ENCODE measurements around the gene KRT7.

Gene KRT7

GRCh38 chr12:52217223-52217622 lies 15.8 kb upstream of the KRT7 start:
- Histone ChIP-seq H3K4me1 (ENCODE audit: low read length) (no peaks in the 10 kb centered on the region), H3K27me3 (replicated peaks; ENCODE audit: insufficient read depth, low read length) (peaks cover 23% of the 10 kb centered on the region), H3K9me3 (replicated peaks; ENCODE audit: insufficient read depth, low read length) (no peaks in the 10 kb centered on the region), H3K9me2 (replicated peaks; ENCODE audit: insufficient read depth, low read length) (no peaks in the 10 kb centered on the region), H3K9ac (ENCODE audit: low read length) (no peak overlapping the region), H4K20me1 (ENCODE audit: insufficient read depth, low read length) (no peaks in the 10 kb centered on the region), H3K27ac (ENCODE audit: low read length) (no peak overlapping the region), H3K4me3 (ENCODE audit: low read length) (no peak overlapping the region), H3K4me2 (ENCODE audit: low read depth, low read length) (no peak overlapping the region), H3K79me2 (ENCODE audit: low read length) (no peaks in the 10 kb centered on the region), H3F3A (ENCODE audit: insufficient read depth, low read length) (no peaks in the 10 kb centered on the region), H2AFZ (ENCODE audit: low read length) (no peak overlapping the region), H3K36me3 (replicated peaks; ENCODE audit: insufficient read depth, low read length) (no peaks in the 10 kb centered on the region)
- DNase-seq: no peak
- TF ChIP-seq, protein P1, sequence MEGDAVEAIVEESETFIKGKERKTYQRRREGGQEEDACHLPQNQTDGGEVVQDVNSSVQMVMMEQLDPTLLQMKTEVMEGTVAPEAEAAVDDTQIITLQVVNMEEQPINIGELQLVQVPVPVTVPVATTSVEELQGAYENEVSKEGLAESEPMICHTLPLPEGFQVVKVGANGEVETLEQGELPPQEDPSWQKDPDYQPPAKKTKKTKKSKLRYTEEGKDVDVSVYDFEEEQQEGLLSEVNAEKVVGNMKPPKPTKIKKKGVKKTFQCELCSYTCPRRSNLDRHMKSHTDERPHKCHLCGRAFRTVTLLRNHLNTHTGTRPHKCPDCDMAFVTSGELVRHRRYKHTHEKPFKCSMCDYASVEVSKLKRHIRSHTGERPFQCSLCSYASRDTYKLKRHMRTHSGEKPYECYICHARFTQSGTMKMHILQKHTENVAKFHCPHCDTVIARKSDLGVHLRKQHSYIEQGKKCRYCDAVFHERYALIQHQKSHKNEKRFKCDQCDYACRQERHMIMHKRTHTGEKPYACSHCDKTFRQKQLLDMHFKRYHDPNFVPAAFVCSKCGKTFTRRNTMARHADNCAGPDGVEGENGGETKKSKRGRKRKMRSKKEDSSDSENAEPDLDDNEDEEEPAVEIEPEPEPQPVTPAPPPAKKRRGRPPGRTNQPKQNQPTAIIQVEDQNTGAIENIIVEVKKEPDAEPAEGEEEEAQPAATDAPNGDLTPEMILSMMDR (IDR thresholded peaks at IDR 0.05; ENCODE audit: low read length): no peak
- TF ChIP-seq EZH2 (optimal IDR thresholded peaks at IDR 0.05; ENCODE audit: low read depth, low read length) (no peak), EZH2phosphoT487 (IDR thresholded peaks at IDR 0.05; ENCODE audit: low read length) (no peak)

DNA sequence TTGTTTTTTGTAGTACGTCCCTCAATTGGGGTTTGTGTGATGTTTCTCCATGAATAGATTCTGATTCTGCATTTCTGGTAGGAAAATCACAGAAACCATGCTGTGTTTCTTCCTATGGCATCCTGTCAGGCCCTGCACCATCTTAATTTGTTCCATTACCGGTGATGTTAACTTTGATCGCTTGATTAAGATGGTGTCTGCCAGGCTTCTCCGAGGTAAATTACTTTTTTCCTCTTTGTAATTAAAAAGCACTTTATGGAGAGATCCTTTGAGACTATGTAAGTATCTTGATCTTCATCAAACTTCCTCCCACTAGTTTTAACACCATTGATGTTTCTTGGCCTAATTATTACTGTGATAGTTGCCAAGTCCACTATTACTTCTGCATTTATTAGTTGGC lies 15.0 kb upstream of the KRT7 start:
- H3K4me1 ChIP-seq (ENCODE audit: low read length): no peaks in the 10 kb centered on the region

DNA sequence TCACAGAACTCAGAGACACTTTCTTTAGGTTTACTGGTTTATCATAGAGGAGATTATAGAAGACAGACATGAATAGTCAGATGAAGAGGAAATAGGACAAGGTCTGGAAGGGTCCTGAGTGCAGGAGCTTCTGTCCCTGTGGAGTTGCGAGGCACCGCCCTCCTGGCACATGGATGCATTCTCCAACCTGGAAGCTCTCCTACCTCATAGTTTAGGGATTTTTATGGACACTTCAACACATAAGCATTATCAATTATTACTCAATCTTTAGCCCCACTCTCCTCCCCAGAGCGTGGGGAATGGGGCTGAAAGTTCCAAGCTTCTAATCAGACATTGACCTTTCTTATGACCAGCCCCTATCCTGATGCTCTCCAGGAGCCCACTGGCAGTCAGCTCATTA lies 12.6 kb upstream of the KRT7 start:
- H3K36me3 ChIP-seq (replicated peaks; ENCODE audit: insufficient read depth, low read length): no peaks in the 10 kb centered on the region
- no peaks in the 10 kb centered on the region for H3K79me2 ChIP-seq (ENCODE audit: low read length)
- H3F3A ChIP-seq (ENCODE audit: insufficient read depth, low read length): no peaks in the 10 kb centered on the region
- H3K9ac ChIP-seq (ENCODE audit: low read length): no peak overlapping the region
- no peak overlapping the region for H3K4me2 ChIP-seq (ENCODE audit: low read depth, low read length)
- TF ChIP-seq EZH2phosphoT487 (IDR thresholded peaks at IDR 0.05; ENCODE audit: low read length): no peak
- TF ChIP-seq, protein P1 (IDR thresholded peaks at IDR 0.05; ENCODE audit: low read length): no peak
- no peak for TF ChIP-seq EZH2 (optimal IDR thresholded peaks at IDR 0.05; ENCODE audit: low read depth, low read length)
- H3K27ac ChIP-seq (ENCODE audit: low read length): no peak overlapping the region
- no peak overlapping the region for H2AFZ ChIP-seq (ENCODE audit: low read length)
- H4K20me1 ChIP-seq (ENCODE audit: insufficient read depth, low read length): no peaks in the 10 kb centered on the region
- no peaks in the 10 kb centered on the region for H3K9me3 ChIP-seq (replicated peaks; ENCODE audit: insufficient read depth, low read length)
- H3K9me2 ChIP-seq (replicated peaks; ENCODE audit: insufficient read depth, low read length): no peaks in the 10 kb centered on the region
- no peaks in the 10 kb centered on the region for H3K4me1 ChIP-seq (ENCODE audit: low read length)
- no peak overlapping the region for H3K4me3 ChIP-seq (ENCODE audit: low read length)
- DNase-seq: no peak
- peaks cover 27% of the 10 kb centered on the region for H3K27me3 ChIP-seq (replicated peaks; ENCODE audit: insufficient read depth, low read length)

More for the DNA sequence above, 15.0 kb upstream of the KRT7 start:
- DNase-seq: no peak
- H3K27ac ChIP-seq (ENCODE audit: low read length): no peak overlapping the region
- no peaks in the 10 kb centered on the region for H4K20me1 ChIP-seq (ENCODE audit: insufficient read depth, low read length)
- H3K9me2 ChIP-seq (replicated peaks; ENCODE audit: insufficient read depth, low read length): no peaks in the 10 kb centered on the region
- H3F3A ChIP-seq (ENCODE audit: insufficient read depth, low read length): no peaks in the 10 kb centered on the region
- H3K4me3 ChIP-seq (ENCODE audit: low read length): no peak overlapping the region
- TF ChIP-seq EZH2phosphoT487 (IDR thresholded peaks at IDR 0.05; ENCODE audit: low read length) (no peak), EZH2 (optimal IDR thresholded peaks at IDR 0.05; ENCODE audit: low read depth, low read length) (no peak)
- TF ChIP-seq, protein P1 (IDR thresholded peaks at IDR 0.05; ENCODE audit: low read length): no peak
- H3K9ac ChIP-seq (ENCODE audit: low read length): no peak overlapping the region
- no peak overlapping the region for H3K4me2 ChIP-seq (ENCODE audit: low read depth, low read length)
- no peaks in the 10 kb centered on the region for H3K79me2 ChIP-seq (ENCODE audit: low read length)
- H3K9me3 ChIP-seq (replicated peaks; ENCODE audit: insufficient read depth, low read length): no peaks in the 10 kb centered on the region
- H3K36me3 ChIP-seq (replicated peaks; ENCODE audit: insufficient read depth, low read length): no peaks in the 10 kb centered on the region
- peaks cover 16% of the 10 kb centered on the region for H3K27me3 ChIP-seq (replicated peaks; ENCODE audit: insufficient read depth, low read length)
- H2AFZ ChIP-seq (ENCODE audit: low read length): no peak overlapping the region
